Stomach (tissue), 9 donors: ENCODE data around the gene MAMLD1. TPM values are rescaled to one million over a fixed set of nuclear protein-coding genes. Genes with fewer than 3 reads are reported as not detected.

Experiments used
- DNase-seq, 2 donors: peaks; one replicate each; pipeline versions ENCODE4 v3.0.0 to v3.0.0-alpha.2; 2013 to 2019
- H3K27ac ChIP-seq, 5 donors: fragments of 200-600 bp in 4 of 5; sonication (generic) in 4 of 5; one replicate each; pipeline ENCODE4 v1.5.1; 2013 to 2019; ENCODE audit warnings: mild to moderate bottlenecking in 1 of 5, moderate library complexity in 1 of 5
- H3K27me3 ChIP-seq, 3 donors: fragments of 200-600 bp; sonication (generic); one replicate each; pipeline ENCODE4 v1.5.1; 2017 to 2019; ENCODE audit warnings: mixed run types in 1 of 3
- H3K36me3 ChIP-seq, 4 donors: fragments of 200-600 bp; sonication (generic); 1 replicate in 3 of 4; 2 replicates in 1 of 4; pipeline ENCODE4 v1.5.1; 2016 to 2019
- H3K4me1 ChIP-seq, 4 donors: fragments of 200-600 bp; sonication (generic); one replicate each; pipeline ENCODE4 v1.5.1; 2016 to 2019
- H3K4me3 ChIP-seq, 4 donors: fragments of 200-600 bp; sonication (generic) in 3 of 4; one replicate each; pipeline ENCODE4 v1.5.1; 2016 to 2019; ENCODE audit warnings: mild to moderate bottlenecking in 1 of 4
- H3K9me3 ChIP-seq, 4 donors: fragments of 200-600 bp; sonication (generic); one replicate each; pipeline ENCODE4 v1.5.1; 2016 to 2019
- EP300 ChIP-seq: sonication (generic); formaldehyde crosslinking; IDR thresholded peaks from one replicate; pipeline ENCODE4 v1.6.1; 2017; ENCODE audit warnings: antibody characterized with exemption
- POLR2A ChIP-seq, 4 donors: fragments of 450-650 bp; IDR thresholded peaks; one replicate each; pipeline ENCODE4 v1.6.1; 2016; ENCODE audit warnings: antibody characterized with exemption in 4 of 4, control low read depth in 2 of 4, mild to moderate bottlenecking in 1 of 4, moderate library complexity in 1 of 4
- POLR2AphosphoS5 ChIP-seq, 3 donors: sonication (generic); formaldehyde crosslinking; IDR thresholded peaks; one replicate each; pipeline ENCODE4 v1.6.1; 2016; ENCODE audit warnings: antibody characterized with exemption in 3 of 3
- WGBS, 5 donors: extraction: QIAGEN DNeasy Blood & Tissue Kit in 3 of 5; methylation state at CpG; one replicate each; pipeline versions ENCODE4 v1.1.5 to v1.1.7; 2013 to 2018; 5-methylcytosine and 5-hydroxymethylcytosine counted together
- intact Hi-C: fragments of 100-400 bp; cut with DNase I; formaldehyde crosslinking; loops from one replicate; pipeline ENCODE4 v1.15.1; 2023; ENCODE audit warnings: low total_unique reads
- polyA plus RNA-seq, 3 donors: library from polyadenylated mRNA; stranded (reverse); fragments of 200-250 nt; gene quantifications; one replicate each; pipeline ENCODE4 v1.2.3, GENCODE V29; 2013
- total RNA-seq, 5 donors: library from RNA; depleted of rRNA; stranded (reverse); fragments of >200 nt; gene quantifications; one replicate each; pipeline versions ENCODE4 v1.1.0 to v1.2.3, GENCODE V29; 2014 to 2016
- TF ChIP-seq, protein P1 (sequence below), 7 experiments: fragments of 450-650 bp in 4 of 7; fragments of 200-600 bp in 3 of 7; sonication (generic) in 3 of 7; IDR thresholded peaks; one replicate each; pipeline ENCODE4 v1.5.1; 2016 to 2019; ENCODE audit warnings: antibody characterized with exemption in 7 of 7, control low read depth in 2 of 7, mild to moderate bottlenecking in 1 of 7
- donor health status: healthy with polysubstance abuse.
- donor health status: Bipolar disorder and iron deficiency.
- donor health status: healthy.

MAMLD1 gene
- total and polyA plus RNA-seq, 8 donors = 0.73 to 6.4 (median 1.7) TPM; not detected in 1

DNA sequence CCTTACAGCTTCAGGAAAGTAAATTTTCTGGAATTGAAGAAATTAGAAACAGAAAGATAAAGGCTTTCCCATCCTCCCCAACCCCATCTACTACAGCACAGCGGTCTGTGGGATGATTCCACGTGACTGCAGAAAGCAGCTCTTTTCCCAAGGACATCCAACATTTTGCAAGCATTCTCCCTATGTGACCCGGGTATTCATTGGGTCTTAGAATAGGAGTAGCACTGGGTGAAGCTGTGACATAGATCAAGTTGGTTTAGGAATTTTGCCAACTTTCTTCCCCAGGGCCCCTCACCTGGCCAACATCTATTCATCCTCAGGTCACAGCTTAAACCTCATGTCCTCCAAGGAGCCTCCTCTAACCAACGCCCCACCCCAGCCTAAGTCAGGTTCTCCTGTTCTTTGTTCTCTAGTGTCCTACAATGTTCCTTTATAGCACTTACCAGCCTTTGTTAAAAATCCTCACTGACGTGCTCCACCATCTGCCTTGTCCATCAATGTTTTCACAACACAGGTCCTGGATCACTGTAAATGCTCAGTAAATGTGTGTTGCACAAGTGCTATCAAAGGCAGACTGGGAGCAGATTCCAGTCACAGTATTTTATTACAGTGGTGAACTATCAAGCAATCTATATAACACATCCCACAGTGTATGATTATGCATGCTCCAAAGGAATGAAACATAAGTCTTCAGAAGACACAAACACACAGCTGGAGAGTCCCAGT, 124.4 kb downstream of the MAMLD1 start:
- Histone ChIP-seq H3K9me3 (no peaks in the 10 kb centered on the region), H3K27me3 (no peaks in the 10 kb centered on the region), H3K4me3 (no peak overlapping the region), H3K27ac (no peak overlapping the region), H3K36me3 (no peaks in the 10 kb centered on the region), H3K4me1 (peaks cover 0 to 2% (median 0%) of the 10 kb centered on the region in 4 donors)
- DNase-seq = no peak
- 70 to 90% (median 77%) methylated on average over 5 of the region's 5 CpGs for WGBS, 5 donors
- TF ChIP-seq POLR2AphosphoS5 (IDR thresholded peaks at IDR 0.05) = no peak
- TF ChIP-seq EP300 = no peak
- TF ChIP-seq, protein P1, sequence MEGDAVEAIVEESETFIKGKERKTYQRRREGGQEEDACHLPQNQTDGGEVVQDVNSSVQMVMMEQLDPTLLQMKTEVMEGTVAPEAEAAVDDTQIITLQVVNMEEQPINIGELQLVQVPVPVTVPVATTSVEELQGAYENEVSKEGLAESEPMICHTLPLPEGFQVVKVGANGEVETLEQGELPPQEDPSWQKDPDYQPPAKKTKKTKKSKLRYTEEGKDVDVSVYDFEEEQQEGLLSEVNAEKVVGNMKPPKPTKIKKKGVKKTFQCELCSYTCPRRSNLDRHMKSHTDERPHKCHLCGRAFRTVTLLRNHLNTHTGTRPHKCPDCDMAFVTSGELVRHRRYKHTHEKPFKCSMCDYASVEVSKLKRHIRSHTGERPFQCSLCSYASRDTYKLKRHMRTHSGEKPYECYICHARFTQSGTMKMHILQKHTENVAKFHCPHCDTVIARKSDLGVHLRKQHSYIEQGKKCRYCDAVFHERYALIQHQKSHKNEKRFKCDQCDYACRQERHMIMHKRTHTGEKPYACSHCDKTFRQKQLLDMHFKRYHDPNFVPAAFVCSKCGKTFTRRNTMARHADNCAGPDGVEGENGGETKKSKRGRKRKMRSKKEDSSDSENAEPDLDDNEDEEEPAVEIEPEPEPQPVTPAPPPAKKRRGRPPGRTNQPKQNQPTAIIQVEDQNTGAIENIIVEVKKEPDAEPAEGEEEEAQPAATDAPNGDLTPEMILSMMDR (IDR thresholded peaks at IDR 0.05) = no peak
- no peak for TF ChIP-seq POLR2A (IDR thresholded peaks at IDR 0.05)
- intact Hi-C loops = no loop called here

DNA sequence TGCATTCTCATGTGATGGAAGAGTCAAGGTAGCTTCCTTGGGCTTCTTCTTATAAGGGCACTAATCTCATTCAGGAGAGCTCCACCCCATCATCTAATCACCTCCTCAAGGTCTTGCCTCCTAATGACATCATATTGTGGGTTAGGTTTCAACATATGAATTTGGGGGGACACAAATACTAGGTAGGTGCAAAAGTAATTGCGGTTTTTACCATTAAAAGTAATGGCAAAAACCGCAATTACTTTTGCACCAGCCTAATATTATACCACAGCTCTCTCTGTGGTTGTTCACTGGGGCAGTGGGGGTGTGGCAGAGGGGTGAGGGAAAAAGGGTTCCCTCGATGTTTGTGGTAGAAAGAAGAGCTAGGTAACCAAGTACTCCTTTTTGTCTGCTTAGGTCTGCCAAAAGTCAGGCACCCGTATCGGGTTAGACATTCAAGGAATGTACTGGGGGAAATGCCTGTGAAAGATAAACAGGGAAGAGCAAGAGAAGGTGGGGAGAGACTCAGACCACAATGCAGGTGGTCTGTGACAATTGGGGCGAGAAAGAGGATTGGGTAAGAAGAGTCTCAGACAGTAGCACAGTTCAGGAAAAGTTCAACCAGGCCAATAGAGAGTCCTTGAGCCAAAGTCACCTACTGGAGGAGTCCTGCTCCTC, 126.4 kb downstream of the MAMLD1 start:
- intact Hi-C loops = no loop called here

DNA sequence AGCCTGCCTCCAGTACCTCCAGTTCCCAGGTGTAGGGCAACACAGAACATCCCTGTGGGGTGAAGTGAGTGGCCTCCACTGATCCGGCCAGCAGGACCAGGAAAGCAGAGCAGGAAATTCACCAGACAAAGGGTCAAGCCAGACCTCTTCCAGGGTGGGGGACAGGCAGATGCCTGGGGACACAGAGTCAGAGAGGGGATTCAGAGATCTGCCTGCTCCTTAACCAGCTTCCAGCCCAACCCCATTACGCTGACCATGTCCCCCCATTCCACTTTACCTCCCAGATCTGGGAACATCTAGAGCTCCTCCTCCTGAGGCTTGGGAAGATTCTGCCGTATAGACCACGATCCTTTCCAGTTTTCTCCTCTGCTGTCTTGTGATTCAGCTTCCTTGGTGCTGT, 132.4 kb downstream of the MAMLD1 start:
- no peak overlapping the region for H3K27ac ChIP-seq
- H3K36me3 ChIP-seq = no peaks in the 10 kb centered on the region
- intact Hi-C loops = no loop called here
- TF ChIP-seq EP300 = no peak
- TF ChIP-seq, protein P1 (IDR thresholded peaks at IDR 0.05) = no peak
- no peak for TF ChIP-seq POLR2AphosphoS5 (IDR thresholded peaks at IDR 0.05)
- TF ChIP-seq POLR2A (IDR thresholded peaks at IDR 0.05) = no peak
- no peak overlapping the region for H3K4me3 ChIP-seq
- DNase-seq = no peak
- H3K9me3 ChIP-seq = no peaks in the 10 kb centered on the region
- no peaks in the 10 kb centered on the region for H3K4me1 ChIP-seq
- WGBS, 5 donors = 67 to 95% (median 76%) methylated on average over 4 of the region's 4 CpGs
- no peaks in the 10 kb centered on the region for H3K27me3 ChIP-seq

More for the DNA sequence above, 126.4 kb downstream of the MAMLD1 start:
- TF ChIP-seq EP300 (no peak), POLR2AphosphoS5 (IDR thresholded peaks at IDR 0.05) (no peak), POLR2A (IDR thresholded peaks at IDR 0.05) (no peak)
- TF ChIP-seq, protein P1 (IDR thresholded peaks at IDR 0.05) = no peak
- no peak for DNase-seq
- Histone ChIP-seq H3K9me3 (no peaks in the 10 kb centered on the region), H3K4me3 (no peak overlapping the region), H3K4me1 (no peaks in the 10 kb centered on the region), H3K27me3 (no peaks in the 10 kb centered on the region), H3K27ac (no peak overlapping the region), H3K36me3 (no peaks in the 10 kb centered on the region)
- 67 to 86% (median 81%) methylated on average over 5 to 6 of the region's 6 CpGs for WGBS, 5 donors

DNA sequence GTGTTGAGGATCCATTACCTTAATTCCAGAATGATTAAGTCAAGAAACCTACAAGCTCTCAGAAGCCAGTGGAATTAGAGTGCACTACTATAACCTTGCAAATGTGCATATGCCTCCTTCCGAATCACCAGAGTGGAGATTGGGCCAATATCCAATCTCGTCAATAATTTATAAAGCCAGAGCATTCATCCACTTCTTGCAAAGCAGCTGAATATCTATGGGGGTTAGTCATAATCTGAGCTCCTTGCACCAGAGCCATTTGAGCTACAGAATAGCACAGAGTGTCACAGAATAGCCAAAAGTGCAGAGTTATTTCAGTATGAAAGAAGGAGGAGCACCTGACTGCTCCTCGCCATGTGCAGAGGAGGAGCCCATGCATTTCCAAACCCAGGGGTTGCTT, 136.1 kb downstream of the MAMLD1 start:
- peaks cover 0 to 9% (median 3%) of the 10 kb centered on the region in 4 donors for H3K4me1 ChIP-seq
- no peaks in the 10 kb centered on the region for H3K27me3 ChIP-seq
- H3K27ac ChIP-seq = no peak overlapping the region
- TF ChIP-seq POLR2AphosphoS5 (IDR thresholded peaks at IDR 0.05) = no peak
- TF ChIP-seq, protein P1 (IDR thresholded peaks at IDR 0.05) = no peak
- TF ChIP-seq EP300 = no peak
- TF ChIP-seq POLR2A (IDR thresholded peaks at IDR 0.05) = no peak
- WGBS, 5 donors = 47 to 97% (median 88%) methylated on average over 2 to 3 of the region's 3 CpGs
- H3K4me3 ChIP-seq = no peak overlapping the region
- H3K36me3 ChIP-seq = no peaks in the 10 kb centered on the region
- DNase-seq = no peak
- intact Hi-C loops = no loop called here
- H3K9me3 ChIP-seq = no peaks in the 10 kb centered on the region
